Stomach (tissue), 9 donors: ENCODE measurements around the gene MAP7. TPM values are rescaled to one million over a fixed set of nuclear protein-coding genes. Genes with fewer than 3 reads are reported as not detected.

Experiments used
- DNase-seq, 2 donors: peaks; one replicate each; pipeline versions ENCODE4 v3.0.0 to v3.0.0-alpha.2; 2013 to 2019
- H3K27ac ChIP-seq, 5 donors: fragments of 200-600 bp in 4 of 5; sonication (generic) in 4 of 5; one replicate each; pipeline ENCODE4 v1.5.1; 2013 to 2019; ENCODE audit warnings: mild to moderate bottlenecking in 1 of 5, moderate library complexity in 1 of 5
- H3K27me3 ChIP-seq, 3 donors: fragments of 200-600 bp; sonication (generic); one replicate each; pipeline ENCODE4 v1.5.1; 2017 to 2019; ENCODE audit warnings: mixed run types in 1 of 3
- H3K36me3 ChIP-seq, 4 donors: fragments of 200-600 bp; sonication (generic); 1 replicate in 3 of 4; 2 replicates in 1 of 4; pipeline ENCODE4 v1.5.1; 2016 to 2019
- H3K4me1 ChIP-seq, 4 donors: fragments of 200-600 bp; sonication (generic); one replicate each; pipeline ENCODE4 v1.5.1; 2016 to 2019
- H3K4me3 ChIP-seq, 4 donors: fragments of 200-600 bp; sonication (generic) in 3 of 4; one replicate each; pipeline ENCODE4 v1.5.1; 2016 to 2019; ENCODE audit warnings: mild to moderate bottlenecking in 1 of 4
- H3K9me3 ChIP-seq, 4 donors: fragments of 200-600 bp; sonication (generic); one replicate each; pipeline ENCODE4 v1.5.1; 2016 to 2019
- EP300 ChIP-seq: sonication (generic); formaldehyde crosslinking; IDR thresholded peaks from one replicate; pipeline ENCODE4 v1.6.1; 2017; ENCODE audit warnings: antibody characterized with exemption
- POLR2A ChIP-seq, 4 donors: fragments of 450-650 bp; IDR thresholded peaks; one replicate each; pipeline ENCODE4 v1.6.1; 2016; ENCODE audit warnings: antibody characterized with exemption in 4 of 4, control low read depth in 2 of 4, mild to moderate bottlenecking in 1 of 4, moderate library complexity in 1 of 4
- POLR2AphosphoS5 ChIP-seq, 3 donors: sonication (generic); formaldehyde crosslinking; IDR thresholded peaks; one replicate each; pipeline ENCODE4 v1.6.1; 2016; ENCODE audit warnings: antibody characterized with exemption in 3 of 3
- WGBS, 5 donors: extraction: QIAGEN DNeasy Blood & Tissue Kit in 3 of 5; methylation state at CpG; one replicate each; pipeline versions ENCODE4 v1.1.5 to v1.1.7; 2013 to 2018; 5-methylcytosine and 5-hydroxymethylcytosine counted together
- intact Hi-C: fragments of 100-400 bp; cut with DNase I; formaldehyde crosslinking; loops from one replicate; pipeline ENCODE4 v1.15.1; 2023; ENCODE audit warnings: low total_unique reads
- polyA plus RNA-seq, 3 donors: library from polyadenylated mRNA; stranded (reverse); fragments of 200-250 nt; gene quantifications; one replicate each; pipeline ENCODE4 v1.2.3, GENCODE V29; 2013
- total RNA-seq, 5 donors: library from RNA; depleted of rRNA; stranded (reverse); fragments of >200 nt; gene quantifications; one replicate each; pipeline versions ENCODE4 v1.1.0 to v1.2.3, GENCODE V29; 2014 to 2016
- TF ChIP-seq, protein P1 (sequence below), 7 experiments: fragments of 450-650 bp in 4 of 7; fragments of 200-600 bp in 3 of 7; sonication (generic) in 3 of 7; IDR thresholded peaks; one replicate each; pipeline ENCODE4 v1.5.1; 2016 to 2019; ENCODE audit warnings: antibody characterized with exemption in 7 of 7, control low read depth in 2 of 7, mild to moderate bottlenecking in 1 of 7
- donor health status: healthy with polysubstance abuse.
- donor health status: Bipolar disorder and iron deficiency.
- donor health status: healthy.

MAP7 gene
- total and polyA plus RNA-seq, 8 donors, result 2.3 to 28.3 (median 9.7) TPM

- WGBS, 5 donors, result 88 to 97% (median 91%) methylated on average over 6 of the region's 6 CpGs
- peaks cover 13 to 92% (median 79%) of the 10 kb centered on the region in 4 donors for H3K36me3 ChIP-seq
- no peaks in the 10 kb centered on the region for H3K27me3 ChIP-seq
- peaks cover 0 to 13% (median 9%) of the 10 kb centered on the region in 4 donors for H3K4me1 ChIP-seq
- H3K27ac ChIP-seq, result no peak overlapping the region
- peaks cover 0 to under 1% (median 0%) of the 10 kb centered on the region in 4 donors for H3K9me3 ChIP-seq
- no peak overlapping the region for H3K4me3 ChIP-seq
- no peak for DNase-seq
- intact Hi-C loops, result no loop called here
- TF ChIP-seq, protein P1, sequence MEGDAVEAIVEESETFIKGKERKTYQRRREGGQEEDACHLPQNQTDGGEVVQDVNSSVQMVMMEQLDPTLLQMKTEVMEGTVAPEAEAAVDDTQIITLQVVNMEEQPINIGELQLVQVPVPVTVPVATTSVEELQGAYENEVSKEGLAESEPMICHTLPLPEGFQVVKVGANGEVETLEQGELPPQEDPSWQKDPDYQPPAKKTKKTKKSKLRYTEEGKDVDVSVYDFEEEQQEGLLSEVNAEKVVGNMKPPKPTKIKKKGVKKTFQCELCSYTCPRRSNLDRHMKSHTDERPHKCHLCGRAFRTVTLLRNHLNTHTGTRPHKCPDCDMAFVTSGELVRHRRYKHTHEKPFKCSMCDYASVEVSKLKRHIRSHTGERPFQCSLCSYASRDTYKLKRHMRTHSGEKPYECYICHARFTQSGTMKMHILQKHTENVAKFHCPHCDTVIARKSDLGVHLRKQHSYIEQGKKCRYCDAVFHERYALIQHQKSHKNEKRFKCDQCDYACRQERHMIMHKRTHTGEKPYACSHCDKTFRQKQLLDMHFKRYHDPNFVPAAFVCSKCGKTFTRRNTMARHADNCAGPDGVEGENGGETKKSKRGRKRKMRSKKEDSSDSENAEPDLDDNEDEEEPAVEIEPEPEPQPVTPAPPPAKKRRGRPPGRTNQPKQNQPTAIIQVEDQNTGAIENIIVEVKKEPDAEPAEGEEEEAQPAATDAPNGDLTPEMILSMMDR (IDR thresholded peaks at IDR 0.05), result no peak
- no peak for TF ChIP-seq POLR2AphosphoS5 (IDR thresholded peaks at IDR 0.05)
- no peak for TF ChIP-seq POLR2A (IDR thresholded peaks at IDR 0.05)
- TF ChIP-seq EP300, result no peak
Measured at GRCh38 chr6:136576821-136577220, 26.6 kb upstream of the MAP7 start.

- peaks cover 4 to 21% (median 9%) of the 10 kb centered on the region in 4 donors for H3K4me1 ChIP-seq
- H3K4me3 ChIP-seq, result no peak overlapping the region
- no peak overlapping the region for H3K27ac ChIP-seq
- intact Hi-C loops, result no loop called here
- H3K9me3 ChIP-seq, result peaks cover 0 to 12% (median 6%) of the 10 kb centered on the region in 4 donors
- TF ChIP-seq, protein P1 (IDR thresholded peaks at IDR 0.05), result no peak
- TF ChIP-seq POLR2A (IDR thresholded peaks at IDR 0.05) (no peak), EP300 (no peak), POLR2AphosphoS5 (IDR thresholded peaks at IDR 0.05) (no peak)
- DNase-seq, result no peak
- H3K27me3 ChIP-seq, result no peaks in the 10 kb centered on the region
- H3K36me3 ChIP-seq, result peaks cover 0 to 62% (median 48%) of the 10 kb centered on the region in 4 donors
Measured at GRCh38 chr6:136571496-136571895, 21.3 kb upstream of the MAP7 start.

DNA sequence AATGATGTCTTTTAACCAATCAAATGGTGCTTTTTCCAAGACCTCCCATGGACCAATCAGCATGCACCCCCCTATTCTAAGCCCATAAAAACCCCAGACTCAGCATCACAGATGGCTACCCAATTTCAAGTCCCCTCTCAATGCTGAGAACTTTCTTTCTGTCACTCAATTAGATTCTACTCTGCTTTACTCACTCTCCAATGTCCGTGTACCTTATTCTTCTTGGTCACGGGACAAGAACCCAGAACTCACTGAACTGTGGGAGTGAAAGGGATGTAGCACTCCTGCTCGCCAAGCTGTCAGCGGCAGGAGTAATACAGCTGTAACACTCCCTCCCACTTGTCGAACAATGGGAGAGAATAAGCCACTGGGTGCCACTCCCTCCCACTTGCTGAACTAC, 20.8 kb upstream of the MAP7 start:
- peaks cover 0 to 60% (median 49%) of the 10 kb centered on the region in 4 donors for H3K36me3 ChIP-seq
- peaks cover 4 to 25% (median 13%) of the 10 kb centered on the region in 4 donors for H3K4me1 ChIP-seq
- 98 to 100% (median 98%) methylated on average over 5 of the region's 5 CpGs for WGBS, 5 donors
- DNase-seq, result no peak
- TF ChIP-seq, protein P1 (IDR thresholded peaks at IDR 0.05), result no peak
- TF ChIP-seq EP300, result no peak
- TF ChIP-seq POLR2AphosphoS5 (IDR thresholded peaks at IDR 0.05), result no peak
- TF ChIP-seq POLR2A (IDR thresholded peaks at IDR 0.05), result no peak
- no peak overlapping the region for H3K27ac ChIP-seq
- H3K27me3 ChIP-seq, result no peaks in the 10 kb centered on the region
- intact Hi-C loops, result no loop called here
- no peak overlapping the region for H3K4me3 ChIP-seq
- peaks cover 0 to 12% (median 6%) of the 10 kb centered on the region in 4 donors for H3K9me3 ChIP-seq

GRCh38 chr6:136568129-136568528, 17.9 kb upstream of the MAP7 start:
- no peak for DNase-seq
- WGBS, 5 donors, result 30 to 60% (median 47%) methylated on average over 3 of the region's 3 CpGs
- H3K27me3 ChIP-seq, result no peaks in the 10 kb centered on the region
- peak overlapping the region in 2 of 5 donors; percentile 21 to 22 for H3K27ac ChIP-seq
- H3K9me3 ChIP-seq, result peaks cover 0 to 12% (median 6%) of the 10 kb centered on the region in 4 donors
- H3K36me3 ChIP-seq, result peaks cover 0 to 50% (median 36%) of the 10 kb centered on the region in 4 donors
- intact Hi-C loops, result no loop called here
- TF ChIP-seq POLR2A (IDR thresholded peaks at IDR 0.05) (no peak), EP300 (no peak), POLR2AphosphoS5 (IDR thresholded peaks at IDR 0.05) (no peak)
- TF ChIP-seq, protein P1 (IDR thresholded peaks at IDR 0.05), result no peak
- peaks cover 11 to 53% (median 23%) of the 10 kb centered on the region in 4 donors for H3K4me1 ChIP-seq
- no peak overlapping the region for H3K4me3 ChIP-seq
